ENCODE data around the gene PHF3. TPM values are rescaled to one million over a fixed set of nuclear protein-coding genes. Genes with fewer than 3 reads are reported as not detected.
A peak's percentile ranks its signal among the peaks of the same experiment; 100 is the strongest.

Gene PHF3, protein sequence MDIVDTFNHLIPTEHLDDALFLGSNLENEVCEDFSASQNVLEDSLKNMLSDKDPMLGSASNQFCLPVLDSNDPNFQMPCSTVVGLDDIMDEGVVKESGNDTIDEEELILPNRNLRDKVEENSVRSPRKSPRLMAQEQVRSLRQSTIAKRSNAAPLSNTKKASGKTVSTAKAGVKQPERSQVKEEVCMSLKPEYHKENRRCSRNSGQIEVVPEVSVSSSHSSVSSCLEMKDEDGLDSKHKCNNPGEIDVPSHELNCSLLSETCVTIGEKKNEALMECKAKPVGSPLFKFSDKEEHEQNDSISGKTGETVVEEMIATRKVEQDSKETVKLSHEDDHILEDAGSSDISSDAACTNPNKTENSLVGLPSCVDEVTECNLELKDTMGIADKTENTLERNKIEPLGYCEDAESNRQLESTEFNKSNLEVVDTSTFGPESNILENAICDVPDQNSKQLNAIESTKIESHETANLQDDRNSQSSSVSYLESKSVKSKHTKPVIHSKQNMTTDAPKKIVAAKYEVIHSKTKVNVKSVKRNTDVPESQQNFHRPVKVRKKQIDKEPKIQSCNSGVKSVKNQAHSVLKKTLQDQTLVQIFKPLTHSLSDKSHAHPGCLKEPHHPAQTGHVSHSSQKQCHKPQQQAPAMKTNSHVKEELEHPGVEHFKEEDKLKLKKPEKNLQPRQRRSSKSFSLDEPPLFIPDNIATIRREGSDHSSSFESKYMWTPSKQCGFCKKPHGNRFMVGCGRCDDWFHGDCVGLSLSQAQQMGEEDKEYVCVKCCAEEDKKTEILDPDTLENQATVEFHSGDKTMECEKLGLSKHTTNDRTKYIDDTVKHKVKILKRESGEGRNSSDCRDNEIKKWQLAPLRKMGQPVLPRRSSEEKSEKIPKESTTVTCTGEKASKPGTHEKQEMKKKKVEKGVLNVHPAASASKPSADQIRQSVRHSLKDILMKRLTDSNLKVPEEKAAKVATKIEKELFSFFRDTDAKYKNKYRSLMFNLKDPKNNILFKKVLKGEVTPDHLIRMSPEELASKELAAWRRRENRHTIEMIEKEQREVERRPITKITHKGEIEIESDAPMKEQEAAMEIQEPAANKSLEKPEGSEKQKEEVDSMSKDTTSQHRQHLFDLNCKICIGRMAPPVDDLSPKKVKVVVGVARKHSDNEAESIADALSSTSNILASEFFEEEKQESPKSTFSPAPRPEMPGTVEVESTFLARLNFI (N-terminal part only)
- 41.6 and 48.3 TPM in 2 replicates for total RNA-seq (2022)
- Bru-seq, nascent RNA, result percentile 95 among the genes with signal in this experiment
- percentile 91 among the genes with signal in this experiment for BruChase-seq, experiment 1, labeled RNA remaining after a 2-hour chase
- percentile 86 among the genes with signal in this experiment for BruChase-seq, experiment 2, labeled RNA remaining after a 6-hour chase
- long read RNA-seq, partial matches to known transcripts, result 1 of 13 reads
- long read RNA-seq, other reads (novel, unspliced or antisense), result 11 of 13 reads

DNA sequence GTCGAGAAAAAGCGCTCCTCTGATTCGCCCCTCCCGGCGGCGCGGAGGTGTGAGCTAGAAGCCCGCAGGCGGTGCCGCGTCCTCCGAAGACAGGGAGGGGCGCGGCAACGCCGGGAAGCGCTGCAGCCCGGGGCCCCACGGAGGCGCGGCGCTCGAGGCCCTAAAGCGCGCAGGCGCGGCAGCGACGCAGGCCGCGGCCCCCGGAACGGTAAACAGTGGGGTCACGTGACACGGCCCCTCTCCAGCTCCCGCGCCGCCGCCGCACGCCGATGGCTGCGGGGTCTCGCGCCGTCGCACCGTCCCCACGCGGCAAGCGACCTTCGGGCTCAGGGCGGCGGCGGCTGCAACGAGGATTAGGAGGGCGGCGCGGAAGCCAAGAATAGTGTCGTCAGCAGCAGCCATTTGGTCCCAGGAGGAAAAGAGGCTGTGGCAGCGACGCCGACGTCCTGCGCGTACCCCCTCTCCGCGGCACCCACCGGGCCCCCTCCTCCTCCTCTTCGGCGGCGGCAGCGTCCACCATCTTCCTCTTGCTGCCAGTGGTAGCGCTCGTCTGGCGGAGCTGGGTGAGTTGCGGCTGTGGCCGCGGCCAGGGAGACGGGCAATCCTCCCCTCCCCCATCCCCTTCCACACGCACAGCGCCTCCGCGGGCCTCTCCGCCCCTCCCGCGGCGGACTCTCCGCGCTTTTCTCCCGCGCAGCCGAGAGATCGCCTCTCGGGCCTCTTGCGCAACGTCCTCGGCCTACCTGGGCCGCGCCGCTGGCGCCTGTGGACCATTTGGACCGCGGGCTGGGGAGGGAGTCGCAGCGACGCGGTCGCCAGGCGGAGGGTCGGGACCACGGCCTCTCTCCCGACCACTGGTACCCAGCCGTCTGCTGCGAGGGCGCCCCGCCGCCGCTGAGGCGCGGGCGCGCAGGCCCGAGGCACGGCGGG lies at the start of gene PHF3:
Gene PHF3 (plus strand): TSS at position 215 of the 930 bp plus-strand sequence. CDS start 10,750 bp downstream, outside the sequence.
- intact Hi-C loops (cut with micrococcal nuclease; ENCODE audit: unreplicated experiment), result loop anchor here (1.0 kb wide), 1 partner anchor 38 kb away; no protein-coding TSS in a partner anchor
- H3K4me3 Mint-ChIP-seq (ENCODE audit: unreplicated experiment), result peak within 1 kb of the TSS; percentile 100
- TF ChIP-seq, protein P1, sequence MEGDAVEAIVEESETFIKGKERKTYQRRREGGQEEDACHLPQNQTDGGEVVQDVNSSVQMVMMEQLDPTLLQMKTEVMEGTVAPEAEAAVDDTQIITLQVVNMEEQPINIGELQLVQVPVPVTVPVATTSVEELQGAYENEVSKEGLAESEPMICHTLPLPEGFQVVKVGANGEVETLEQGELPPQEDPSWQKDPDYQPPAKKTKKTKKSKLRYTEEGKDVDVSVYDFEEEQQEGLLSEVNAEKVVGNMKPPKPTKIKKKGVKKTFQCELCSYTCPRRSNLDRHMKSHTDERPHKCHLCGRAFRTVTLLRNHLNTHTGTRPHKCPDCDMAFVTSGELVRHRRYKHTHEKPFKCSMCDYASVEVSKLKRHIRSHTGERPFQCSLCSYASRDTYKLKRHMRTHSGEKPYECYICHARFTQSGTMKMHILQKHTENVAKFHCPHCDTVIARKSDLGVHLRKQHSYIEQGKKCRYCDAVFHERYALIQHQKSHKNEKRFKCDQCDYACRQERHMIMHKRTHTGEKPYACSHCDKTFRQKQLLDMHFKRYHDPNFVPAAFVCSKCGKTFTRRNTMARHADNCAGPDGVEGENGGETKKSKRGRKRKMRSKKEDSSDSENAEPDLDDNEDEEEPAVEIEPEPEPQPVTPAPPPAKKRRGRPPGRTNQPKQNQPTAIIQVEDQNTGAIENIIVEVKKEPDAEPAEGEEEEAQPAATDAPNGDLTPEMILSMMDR (IDR thresholded peaks at IDR 0.05; ENCODE audit: insufficient read depth in 1 of 2, low read depth in 1 of 2, low read length in 1 of 2, severe bottlenecking in 1 of 2, unreplicated experiment in 1 of 2), result peak in 1 of 2 experiments; percentile 31
- H3K27me3 ChIP-seq (replicated peaks; ENCODE audit: control insufficient read depth, insufficient read depth, low read length), result no peaks in the 10 kb centered on the region
- H3K27me3 Mint-ChIP-seq (ENCODE audit: insufficient read depth, unreplicated experiment), result no peaks in the 10 kb centered on the region
- H3K9me3 ChIP-seq, result no peaks in the 10 kb centered on the region
- H3K36me3 ChIP-seq (ENCODE audit: control insufficient read depth, insufficient read depth, low read length), result no peaks in the 10 kb centered on the region
- POLR2A ChIA-PET, result interaction anchor here (0.5 to 0.9 kb wide), 6 partner anchors 13 to 330 kb away, joined by 3 to 8 read pairs (median 4); no protein-coding TSS in a partner anchor
- no peaks in the 10 kb centered on the region for H3K9me3 Mint-ChIP-seq (ENCODE audit: unreplicated experiment)
- DNase-seq, result peak; percentile 92 to 94
- H3K27ac Mint-ChIP-seq (ENCODE audit: unreplicated experiment), result peak within 1 kb of the TSS; percentile 96
- CTCF ChIA-PET, result interaction anchor here (0.6 to 1.0 kb wide), 7 partner anchors 14 to 73 kb away, joined by 3 to 11 read pairs (median 4); no protein-coding TSS in a partner anchor
- BruUV-seq (replicated peaks), result no TSS peak
- H3K36me3 Mint-ChIP-seq (ENCODE audit: insufficient read depth, unreplicated experiment), result peaks cover 18% of the 10 kb centered on the region
- H3K4me1 ChIP-seq, result no peaks in the 10 kb centered on the region; the same call in 1 of the 2 replicates
- H3K4me3 ChIP-seq (ENCODE audit: low read depth, low read length), result peak within 1 kb of the TSS; percentile 85
- H3K4me1 Mint-ChIP-seq (ENCODE audit: low read depth, unreplicated experiment), result peaks cover 8% of the 10 kb centered on the region

DNA sequence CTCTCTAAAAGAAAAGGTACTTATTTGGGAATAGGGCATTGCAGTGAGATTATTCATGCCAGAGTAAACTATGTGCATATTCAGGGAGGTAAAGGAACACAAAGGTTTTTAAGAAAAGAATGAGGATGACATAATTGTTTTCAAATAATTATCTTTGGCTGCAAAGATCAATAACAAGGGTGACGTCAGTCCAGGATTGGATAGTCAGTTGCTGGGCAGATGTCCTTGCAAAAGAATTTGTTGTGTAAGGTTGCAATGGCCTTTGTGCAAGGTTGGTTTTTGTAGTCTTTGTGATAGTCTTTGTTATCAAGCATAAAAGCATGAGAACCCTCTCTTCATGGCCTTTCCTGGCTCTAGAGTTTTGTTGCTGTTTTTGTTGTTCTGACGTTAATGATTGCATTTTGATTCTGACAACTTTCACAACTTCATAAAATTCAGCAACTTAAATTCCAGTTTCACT lies 45.6 kb upstream of the PHF3 start:
- no peaks in the 10 kb centered on the region for H3K27me3 Mint-ChIP-seq (ENCODE audit: insufficient read depth, unreplicated experiment)
- POLR2A ChIA-PET, result no interaction called here
- intact Hi-C loops (cut with micrococcal nuclease; ENCODE audit: unreplicated experiment), result loop anchor here (1.0 to 10.0 kb wide), 2 partner anchors 8 to 105 kb away; no protein-coding TSS in a partner anchor
- BruUV-seq (replicated peaks), result no TSS peak
- no peak for DNase-seq
- no peak overlapping the region for H3K27ac Mint-ChIP-seq (ENCODE audit: unreplicated experiment)
- TF ChIP-seq, protein P1 (IDR thresholded peaks at IDR 0.05; ENCODE audit: insufficient read depth in 1 of 2, low read depth in 1 of 2, low read length in 1 of 2, severe bottlenecking in 1 of 2, unreplicated experiment in 1 of 2), result no peak
- no peaks in the 10 kb centered on the region for H3K9me3 ChIP-seq
- no peak overlapping the region for H3K4me3 Mint-ChIP-seq (ENCODE audit: unreplicated experiment)
- H3K36me3 ChIP-seq (ENCODE audit: control insufficient read depth, insufficient read depth, low read length), result no peaks in the 10 kb centered on the region
- CTCF ChIA-PET, result no interaction called here
- H3K27me3 ChIP-seq (replicated peaks; ENCODE audit: control insufficient read depth, insufficient read depth, low read length), result no peaks in the 10 kb centered on the region
- H3K36me3 Mint-ChIP-seq (ENCODE audit: insufficient read depth, unreplicated experiment), result no peaks in the 10 kb centered on the region
- H3K9me3 Mint-ChIP-seq (ENCODE audit: unreplicated experiment), result no peaks in the 10 kb centered on the region
- H3K4me1 ChIP-seq, result no peaks in the 10 kb centered on the region
- no peak overlapping the region for H3K4me3 ChIP-seq (ENCODE audit: low read depth, low read length)
- H3K4me1 Mint-ChIP-seq (ENCODE audit: low read depth, unreplicated experiment), result no peaks in the 10 kb centered on the region

Measured in Caco-2 (cell line).